HG03139 (cell line): Measurements from ENCODE around the gene UTP15.

Experiments used
- ATAC-seq: cut with Tn5 transposase; IDR thresholded peaks from one replicate; pipeline ENCODE4 v1.9.1; 2021; ENCODE audit not compliant: unreplicated experiment

Gene UTP15

DNA sequence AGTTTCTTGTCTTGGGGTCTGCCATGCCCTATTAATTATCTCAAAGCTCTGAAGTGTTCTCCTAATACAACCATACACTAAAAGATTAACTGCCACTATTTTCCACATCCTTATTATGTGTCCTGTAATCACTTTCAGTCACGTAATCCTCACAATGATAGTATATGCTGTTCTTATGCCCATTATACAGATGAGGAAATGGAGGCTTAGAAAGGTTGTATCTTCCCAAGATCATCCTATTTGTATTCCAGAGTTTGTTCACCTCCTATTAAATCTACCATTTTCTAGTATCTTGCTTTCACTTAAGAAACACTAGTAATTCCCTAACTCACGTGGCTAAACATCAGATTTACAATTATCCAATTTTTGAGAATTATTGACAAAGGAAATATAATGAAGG lies 57.5 kb downstream of the UTP15 start:
- ATAC-seq = no peak

GRCh38 chr5:73623901-73624404 lies 58.4 kb downstream of the UTP15 start:
- ATAC-seq = no peak

DNA sequence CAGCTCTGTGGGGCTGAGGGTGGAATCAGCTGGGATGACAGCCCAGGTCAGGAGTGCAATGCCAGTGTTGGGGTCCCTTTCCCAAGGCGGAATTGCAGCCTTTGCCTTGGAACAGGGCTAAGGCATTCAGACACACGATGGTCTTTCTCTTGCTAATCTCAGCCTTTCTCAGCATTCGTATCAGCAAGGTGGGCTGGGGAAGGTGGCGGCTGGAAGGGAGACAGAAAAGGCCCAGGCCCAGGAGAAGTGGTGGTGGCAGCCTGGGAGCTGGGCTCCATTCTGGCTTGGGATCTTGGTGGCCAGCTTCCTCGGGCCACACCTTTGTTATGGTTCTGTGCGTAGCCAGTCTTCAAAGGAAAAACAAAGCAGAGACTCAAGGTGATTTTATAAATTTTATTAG lies 59.3 kb downstream of the UTP15 start:
- no peak for ATAC-seq

GRCh38 chr5:73625372-73625943 lies 59.9 kb downstream of the UTP15 start:
- no peak for ATAC-seq

- no peak for ATAC-seq
These were observed 60.6 kb downstream of the UTP15 start, which contains the start of gene ARHGEF28 for GRCh38 chr5:73625944-73626811. TSS of gene ARHGEF28 (plus strand) at chr5:73626196. CDS start at chr5:73684852, 58,656 bp downstream.

- no peak for ATAC-seq
These were observed 61.3 kb downstream of the UTP15 start for GRCh38 chr5:73626814-73627313.

- no peak for ATAC-seq
These were observed 63.9 kb downstream of the UTP15 start for GRCh38 chr5:73629456-73629855.

DNA sequence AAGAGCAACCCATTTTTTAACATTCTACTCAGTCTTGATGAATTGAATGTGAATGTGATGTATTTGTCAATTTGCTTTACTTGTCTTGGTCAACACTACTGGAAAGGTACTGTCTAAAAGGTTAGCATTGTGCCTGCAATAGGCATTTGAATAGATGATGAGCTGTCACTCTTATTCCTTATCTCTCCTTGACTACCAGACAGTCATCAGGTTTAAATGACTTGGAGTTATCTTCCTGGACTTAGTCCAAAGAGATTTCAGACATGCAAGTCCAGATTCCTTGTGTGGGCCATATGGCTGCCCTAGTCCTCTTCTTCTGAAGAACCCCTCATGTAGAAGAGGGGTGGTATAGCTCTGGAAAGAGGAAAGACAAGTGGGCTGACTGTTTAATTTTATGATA lies 65.2 kb downstream of the UTP15 start:
- ATAC-seq = no peak

DNA sequence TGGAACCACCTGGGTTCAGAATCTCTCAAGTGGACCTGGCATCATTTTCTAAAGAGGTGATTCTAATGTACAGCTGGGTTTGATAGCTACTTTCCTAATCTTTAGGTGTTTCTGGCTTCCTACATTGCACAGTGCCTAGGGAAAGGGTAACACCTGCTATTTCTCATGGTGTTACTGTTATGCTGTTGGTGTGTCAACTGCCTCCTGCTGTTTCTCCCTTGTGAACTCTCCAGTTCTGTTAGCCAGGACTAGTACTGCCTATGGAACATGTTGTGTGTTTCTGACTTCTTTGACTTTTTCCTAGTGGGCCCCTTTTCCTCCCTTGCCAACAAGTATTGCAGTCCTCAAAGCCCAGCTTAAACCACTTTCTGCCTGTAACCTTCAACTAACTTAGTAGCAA lies 66.0 kb downstream of the UTP15 start:
- no peak for ATAC-seq
